Measurements from ENCODE around the gene MTIF2.
"Not testable (repeated sequence)": the region's sequence is repeated elsewhere in the genome, so short reads cannot be mapped to it uniquely, and the experiment has no call there.

Gene MTIF2

DNA sequence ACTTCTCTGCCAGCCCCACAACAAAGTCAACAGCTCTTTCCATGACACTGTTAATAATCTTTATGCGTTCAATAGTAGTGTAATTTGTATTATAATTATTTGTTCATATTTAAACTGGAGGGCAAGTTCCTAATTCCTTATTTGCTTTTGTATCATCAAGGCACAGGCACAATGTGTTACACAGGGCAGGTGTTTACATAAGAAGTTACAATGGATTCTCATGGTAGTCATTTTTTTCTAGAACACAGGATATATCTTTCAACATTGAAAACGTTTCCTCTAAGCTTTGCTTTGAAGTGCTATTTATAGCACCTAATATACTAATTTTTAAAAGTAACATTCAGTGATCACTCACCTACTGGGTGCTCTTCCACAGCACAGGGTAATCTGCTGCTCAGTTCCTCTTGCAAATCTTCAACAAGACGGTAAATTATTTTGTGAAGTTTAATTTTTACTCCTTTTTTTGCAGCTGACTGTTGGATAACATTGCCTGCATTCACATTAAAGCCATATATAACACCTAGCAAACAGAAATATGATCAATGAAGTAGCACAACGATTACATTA lies 29.3 kb downstream of the MTIF2 start:
- no peak for DNase-seq

DNA sequence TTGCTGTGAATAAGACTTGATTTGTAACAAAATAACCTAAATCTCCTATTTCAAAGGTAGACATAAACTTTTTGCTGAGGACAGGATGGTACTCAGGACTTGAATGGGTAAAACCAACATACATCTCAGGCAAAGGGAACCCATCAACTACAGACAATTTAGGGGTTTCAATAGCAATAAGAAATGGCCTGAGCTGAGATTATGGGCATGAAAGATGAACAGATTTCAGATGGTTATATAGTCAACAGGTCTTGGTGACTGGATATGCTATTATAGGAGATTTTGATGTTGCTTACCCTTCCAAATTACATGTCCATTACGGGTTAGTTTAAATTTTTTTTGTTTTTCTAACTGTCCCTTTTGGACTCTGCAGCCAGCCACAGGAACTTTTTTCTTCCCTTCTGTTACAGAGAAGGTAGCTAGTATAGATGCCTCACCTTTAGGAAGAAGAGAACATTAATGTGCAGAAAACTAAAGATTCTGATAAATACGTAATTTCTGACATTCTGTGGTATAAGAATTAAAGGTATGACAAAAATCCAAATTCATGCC lies 32.0 kb downstream of the MTIF2 start:
- no peak for DNase-seq

DNA sequence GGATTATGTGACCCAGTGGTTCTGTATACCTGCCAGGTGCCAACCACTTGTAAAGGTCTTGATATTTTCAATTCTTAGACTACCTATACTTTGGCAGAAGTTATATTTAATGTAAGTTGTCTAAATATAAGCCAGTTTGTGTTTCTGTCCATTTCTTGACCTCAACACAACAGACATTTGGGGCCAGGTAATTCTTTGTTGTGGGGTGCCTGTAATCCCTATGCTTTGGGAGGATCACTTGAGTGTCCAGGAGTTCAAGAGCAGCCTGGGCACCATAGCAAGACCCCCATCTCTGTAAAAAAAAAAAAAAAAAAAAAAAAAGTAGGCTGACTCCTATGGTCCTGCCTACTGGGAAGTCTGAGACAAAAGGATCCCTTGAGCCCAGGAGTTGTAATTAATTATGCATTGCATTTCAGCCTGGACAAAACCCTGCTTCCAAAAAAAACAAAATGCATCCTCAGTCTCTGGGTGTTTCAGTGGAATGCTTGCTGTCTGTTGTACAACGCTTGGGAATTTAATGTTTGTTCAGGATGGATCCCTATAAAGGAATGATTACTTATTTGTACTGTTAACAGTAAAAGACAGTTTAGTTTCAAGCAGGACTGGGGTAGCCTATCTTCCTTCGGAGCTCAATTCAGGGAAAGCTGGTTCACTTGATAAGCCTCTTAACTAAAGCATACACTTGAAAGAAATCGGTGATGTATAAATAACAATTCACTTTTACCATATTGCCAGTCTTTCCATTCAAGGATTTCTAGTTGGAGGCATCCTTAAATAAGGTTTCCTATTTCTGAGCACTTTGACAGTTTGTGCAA lies 33.1 kb downstream of the MTIF2 start:
- DNase-seq = no peak

DNA sequence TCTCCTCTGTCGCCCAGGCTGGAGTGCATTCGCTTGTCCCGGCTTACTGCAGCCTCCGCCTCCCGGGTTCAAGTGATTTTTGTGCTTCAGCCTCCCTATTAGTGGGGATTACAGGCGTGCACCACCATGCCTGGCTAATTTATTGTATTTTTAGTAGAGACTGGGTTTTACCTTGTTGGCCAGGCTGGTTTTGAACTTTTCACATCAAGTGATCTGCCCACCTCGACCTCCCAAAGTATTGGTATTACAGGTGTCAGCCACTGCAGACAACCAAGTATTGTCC lies 35.4 kb downstream of the MTIF2 start:
- no peak for DNase-seq

DNA sequence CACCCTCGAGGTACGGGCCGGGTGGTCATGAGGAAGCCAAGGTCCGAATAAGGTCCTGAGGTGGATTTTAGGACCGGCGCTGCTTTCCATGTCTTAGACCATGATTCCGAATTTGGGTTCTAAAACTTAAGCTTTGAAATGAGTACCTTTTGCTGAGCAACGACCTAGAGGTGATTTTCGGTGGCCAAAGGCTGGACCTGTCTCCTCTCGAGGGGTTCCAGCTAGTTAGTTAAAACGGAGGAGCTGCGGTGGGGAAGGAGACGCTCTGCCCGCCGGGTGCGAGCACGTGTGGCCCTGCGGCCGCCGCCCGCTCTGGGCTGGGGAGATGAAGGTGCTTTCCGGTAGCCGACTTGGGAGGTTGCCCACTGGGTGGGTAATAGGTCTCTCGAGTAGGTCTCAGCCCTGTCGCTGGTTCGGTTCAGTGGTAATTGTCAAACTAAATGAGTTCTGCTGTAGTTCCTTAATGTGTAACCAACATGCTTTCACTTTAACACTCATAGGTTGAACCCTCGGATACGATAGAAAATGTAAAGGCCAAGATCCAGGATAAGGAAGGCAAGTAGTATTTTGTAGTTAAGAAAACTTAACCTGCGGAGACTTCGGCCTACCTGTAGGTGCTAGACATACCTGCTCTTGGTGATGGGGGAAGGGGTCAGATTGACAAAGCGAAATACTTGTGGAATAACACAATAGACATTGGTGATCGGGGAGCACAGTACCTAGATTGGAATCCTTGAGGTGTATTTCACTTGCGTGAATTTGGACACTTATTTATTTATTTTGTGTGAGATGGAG lies 36.0 kb downstream of the MTIF2 start:
- peak; percentile 44 for DNase-seq

DNA sequence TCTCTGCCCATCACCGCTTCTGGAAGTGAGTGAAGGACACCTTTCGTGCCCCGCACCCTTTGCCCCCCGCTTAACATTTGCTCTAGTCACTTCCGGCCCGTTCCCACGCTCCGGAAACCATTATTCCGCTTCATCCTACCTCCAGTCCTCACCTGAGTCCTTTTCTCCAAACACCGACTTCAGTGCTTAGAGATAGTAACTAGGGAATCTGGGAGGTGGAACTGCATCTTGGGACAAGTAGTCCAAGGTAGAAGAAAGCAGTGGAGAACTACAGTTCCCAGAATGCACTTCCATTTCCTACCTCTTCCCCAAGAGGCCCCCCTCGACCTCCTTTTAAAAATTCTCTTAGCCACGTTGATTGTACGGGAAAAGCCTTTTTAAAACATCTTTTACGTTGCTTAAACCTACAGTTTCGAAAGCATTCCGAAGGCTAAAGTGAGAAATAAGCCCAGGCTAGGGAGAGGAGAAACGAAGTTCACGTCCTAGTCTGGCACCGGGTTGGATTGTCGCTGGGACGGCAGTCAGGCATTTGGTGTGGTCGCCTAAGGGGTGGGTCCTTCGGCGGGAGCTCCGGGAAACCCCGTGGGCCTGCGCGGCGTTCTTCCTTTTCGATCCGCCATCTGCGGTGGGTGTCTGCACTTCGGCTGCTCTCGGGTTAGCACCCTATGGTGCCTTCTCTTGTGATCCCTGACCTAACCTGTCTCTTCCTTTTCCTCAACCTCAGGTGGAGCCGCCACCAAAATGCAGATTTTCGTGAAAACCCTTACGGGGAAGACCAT lies 36.8 kb downstream of the MTIF2 start, which contains the start of the genes CLHC1 and RPS27A:
CLHC1 (minus strand) TSS at position 210 of the 779 bp plus-strand sequence. CDS start 9,882 bp downstream, outside the sequence.
RPS27A (plus strand) TSS at position 605 of the 779 bp plus-strand sequence; CDS start at position 742, 137 bp downstream.
- peak; percentile 94 for DNase-seq

DNA sequence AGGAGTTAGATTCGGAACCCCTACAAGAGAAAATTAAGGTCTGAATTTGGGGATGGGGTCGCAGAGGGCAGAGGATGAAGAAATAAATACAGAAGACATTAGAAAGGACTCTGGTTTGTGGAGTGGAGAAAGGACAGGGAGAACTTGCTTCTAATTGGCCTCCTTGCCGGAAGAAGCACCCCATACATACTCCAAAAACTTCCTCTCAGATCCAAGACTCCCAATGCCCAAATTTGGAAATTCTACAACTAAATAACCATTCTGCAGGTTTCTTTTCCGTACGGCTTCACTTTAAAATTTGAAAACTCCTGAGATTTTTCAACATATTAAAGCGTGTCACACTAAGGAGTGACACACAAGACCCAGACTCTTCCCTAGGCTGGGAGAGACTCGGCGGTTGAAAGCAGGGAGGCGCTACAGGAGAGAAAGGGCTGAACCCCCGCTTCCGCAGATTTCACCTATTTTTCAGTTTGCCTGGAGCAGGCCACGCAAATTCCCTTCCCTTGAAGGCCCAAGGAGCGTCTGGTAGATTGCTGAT lies 37.4 kb downstream of the MTIF2 start:
- DNase-seq = no peak

DNA sequence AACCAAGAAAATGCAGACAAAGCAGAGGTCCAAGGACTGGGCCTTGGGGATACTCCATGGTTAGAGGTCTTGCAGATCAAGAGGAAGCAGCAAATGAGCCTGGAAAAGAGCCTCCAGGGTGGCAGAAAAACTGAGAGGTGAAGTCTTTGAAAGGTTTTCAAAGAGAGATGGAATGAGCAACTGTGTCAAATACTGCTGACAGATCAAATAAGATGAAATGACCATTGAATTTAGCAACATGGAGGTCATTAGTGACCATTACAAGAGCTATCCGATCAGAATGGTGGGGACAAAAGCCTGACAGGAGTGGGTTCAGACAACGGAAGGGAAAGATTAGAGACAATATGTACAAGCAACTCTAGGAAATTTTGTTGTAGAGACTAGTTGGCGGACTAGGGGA lies 38.5 kb downstream of the MTIF2 start:
- no peak for DNase-seq

DNA sequence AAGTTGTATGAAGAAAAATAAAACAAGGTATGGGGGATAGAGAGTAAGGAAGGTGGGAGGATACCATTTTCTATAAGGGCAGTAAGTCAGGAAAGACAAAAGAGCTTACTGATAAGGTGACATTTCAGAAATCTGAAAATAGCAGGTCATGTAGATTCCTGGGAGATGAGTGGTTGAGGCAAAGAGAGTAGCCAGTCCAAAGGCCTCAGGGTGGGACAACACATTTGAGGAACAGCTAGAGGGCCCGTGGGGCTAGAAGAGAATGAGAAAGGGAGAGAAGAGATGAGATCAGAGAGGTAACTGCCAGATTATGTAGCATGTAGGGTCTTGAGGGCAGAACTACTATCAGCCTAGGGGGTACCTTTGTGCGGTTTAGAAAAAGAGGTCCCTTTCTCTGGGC lies 39.8 kb downstream of the MTIF2 start:
- no peak for DNase-seq

DNA sequence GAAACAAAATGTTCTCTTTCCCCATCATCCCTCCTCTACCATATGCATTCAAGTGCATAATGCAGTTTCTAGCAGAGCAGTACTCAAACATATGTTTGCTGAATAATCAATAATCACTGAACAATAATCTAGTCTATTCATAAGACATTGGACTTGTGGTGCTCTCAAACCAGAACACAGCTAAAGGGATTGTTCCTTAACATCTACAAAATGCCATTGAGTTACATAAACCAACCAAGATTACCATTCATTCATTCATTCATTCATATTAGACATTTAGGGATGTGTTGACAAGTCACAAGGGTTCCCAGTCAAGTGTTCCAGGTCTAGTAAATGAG lies 40.8 kb downstream of the MTIF2 start:
- no peak for DNase-seq

DNA sequence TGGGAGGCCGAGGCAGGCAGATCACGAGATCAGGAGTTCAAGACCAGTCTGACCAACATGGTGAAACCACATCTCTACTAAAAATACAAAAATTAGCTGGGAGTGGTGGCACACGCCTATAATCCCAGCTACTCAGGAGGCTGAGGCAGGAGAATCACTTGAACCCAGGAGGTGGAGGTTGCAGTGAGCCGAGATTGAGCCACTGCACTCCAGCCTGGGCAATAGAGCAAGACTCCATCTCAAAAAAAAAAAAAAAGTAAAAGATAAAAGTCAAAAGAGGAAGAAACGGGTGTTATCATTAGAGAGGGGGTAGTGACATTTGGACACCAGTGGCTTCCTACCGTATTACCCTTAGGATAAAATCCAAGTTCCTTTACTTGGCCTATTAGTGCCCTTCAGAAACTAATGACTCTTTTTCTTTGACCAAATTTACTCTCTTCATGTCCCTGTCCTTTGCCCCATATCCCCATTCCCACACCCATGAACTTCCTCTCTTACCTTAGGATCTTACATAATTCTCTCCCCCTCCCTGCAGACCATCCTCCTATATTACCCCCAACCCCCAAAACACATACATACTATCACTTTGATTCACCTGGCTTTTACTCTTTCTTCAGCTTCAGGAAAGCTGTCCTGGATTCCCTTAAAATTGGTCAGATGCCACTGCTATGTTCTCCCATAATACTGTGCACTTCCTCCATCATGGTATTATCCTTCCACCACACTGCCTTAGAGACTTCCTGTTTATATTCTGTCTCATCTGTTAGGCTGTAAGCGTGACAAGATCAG lies 41.4 kb downstream of the MTIF2 start:
- DNase-seq = not testable (repeated sequence)

DNA sequence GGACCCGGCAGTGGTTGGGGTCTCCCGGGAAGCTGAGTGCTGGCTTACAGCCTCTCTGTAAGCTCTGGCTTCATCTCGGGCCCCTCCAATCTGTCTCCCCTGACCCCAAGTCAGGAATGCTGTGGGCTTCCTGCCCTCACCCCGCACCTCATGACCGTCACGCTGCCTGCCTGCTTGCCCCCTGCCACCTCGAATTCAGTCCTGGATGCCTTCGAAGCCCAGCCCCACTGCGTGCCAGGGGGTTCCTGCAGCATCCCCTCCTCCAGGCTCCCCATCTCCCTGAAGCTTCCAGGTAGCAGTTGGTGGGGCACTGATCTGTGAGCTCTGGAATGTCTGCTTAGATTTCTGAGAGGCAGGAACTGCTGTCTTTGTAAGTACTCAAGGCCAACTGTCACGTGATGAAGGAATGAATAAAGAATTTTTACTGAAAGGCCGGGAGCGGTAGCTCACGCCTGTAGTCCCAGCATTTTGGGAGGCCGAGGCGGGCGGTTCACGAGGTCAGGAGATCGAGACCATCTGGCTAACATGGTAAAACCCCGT lies 43.5 kb downstream of the MTIF2 start:
- no peak for DNase-seq

DNA sequence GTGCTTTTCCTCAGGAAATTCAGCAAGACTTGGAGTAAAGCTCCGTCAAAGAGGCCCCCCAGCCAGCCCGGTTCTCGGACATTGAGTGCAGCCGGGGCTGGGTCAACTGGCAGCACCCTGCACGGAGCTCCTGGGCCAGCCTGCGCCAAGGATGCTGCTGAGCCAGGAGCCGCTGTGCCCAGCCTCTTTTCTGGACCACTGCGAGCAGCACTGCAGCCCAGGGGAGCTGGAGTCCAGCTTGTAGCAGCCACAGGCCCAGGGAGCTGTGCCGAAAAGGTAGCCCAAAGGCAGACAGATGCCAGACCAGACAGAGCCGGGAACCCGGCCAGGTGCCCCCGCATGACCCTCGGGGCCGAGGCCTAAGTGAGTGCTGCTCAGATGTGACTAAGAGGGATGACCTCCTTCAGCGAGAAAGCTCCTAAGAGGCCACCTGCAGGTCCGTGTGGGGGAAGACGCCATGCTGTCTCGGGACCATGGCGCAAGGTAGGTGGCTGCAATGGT lies 44.2 kb downstream of the MTIF2 start:
- DNase-seq = no peak

DNA sequence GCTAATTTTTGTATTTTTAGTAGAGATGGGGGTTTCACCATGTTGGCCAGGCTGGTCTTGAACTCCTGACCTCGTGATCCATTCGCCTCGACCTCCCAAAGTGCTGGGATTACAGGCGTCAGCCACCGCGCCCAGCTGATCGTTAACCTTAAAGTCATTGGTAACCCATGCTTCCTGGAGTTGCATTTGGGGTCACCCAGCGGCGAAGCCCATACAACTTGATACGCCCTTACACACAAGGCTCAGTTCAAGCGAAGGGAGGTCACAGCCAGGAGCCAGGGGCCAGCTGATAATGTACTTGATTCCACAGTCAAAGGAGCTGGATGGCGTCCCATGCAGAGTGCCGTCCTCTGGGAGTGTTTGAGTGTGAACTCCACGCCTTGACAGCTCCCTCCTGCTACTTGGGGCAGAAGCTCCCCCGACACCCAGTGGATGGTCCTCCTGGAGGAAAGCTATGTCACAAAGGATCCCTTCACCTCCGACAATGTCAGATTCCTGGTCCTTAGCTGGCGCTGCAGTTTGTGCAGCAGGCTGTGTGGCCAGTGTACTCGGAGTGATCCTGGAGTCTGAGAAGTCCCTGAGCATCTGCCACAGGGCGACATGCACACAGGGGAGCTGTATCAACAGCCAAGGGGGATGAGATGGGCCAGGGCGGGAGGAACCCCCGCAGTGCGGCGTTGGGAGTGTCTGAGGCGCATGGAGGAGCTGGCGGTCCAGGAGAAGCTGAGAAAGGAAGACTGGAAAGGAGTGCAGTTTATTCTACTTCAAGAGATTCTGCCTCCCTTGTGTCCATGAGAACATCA lies 44.9 kb downstream of the MTIF2 start:
- no peak for DNase-seq

DNA sequence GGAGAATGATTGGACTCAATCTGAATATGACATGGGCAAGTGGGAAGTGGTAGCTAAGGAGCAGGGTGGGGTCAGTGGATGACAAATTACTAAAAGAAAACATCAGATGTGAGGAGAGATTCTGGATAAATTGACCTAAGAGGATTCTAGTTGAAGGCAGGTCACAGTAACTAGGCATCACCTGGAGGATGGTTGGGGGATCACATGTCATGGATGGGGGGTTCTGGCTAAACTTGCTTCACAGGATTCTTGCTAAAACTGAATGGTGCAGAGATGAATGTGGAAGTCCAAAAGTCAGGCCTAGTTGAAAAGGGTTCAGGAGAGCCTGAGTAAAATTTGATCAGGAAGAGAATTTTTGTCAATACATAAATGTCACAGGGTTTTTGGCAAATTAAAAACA lies 55.2 kb downstream of the MTIF2 start:
- DNase-seq = no peak

DNA sequence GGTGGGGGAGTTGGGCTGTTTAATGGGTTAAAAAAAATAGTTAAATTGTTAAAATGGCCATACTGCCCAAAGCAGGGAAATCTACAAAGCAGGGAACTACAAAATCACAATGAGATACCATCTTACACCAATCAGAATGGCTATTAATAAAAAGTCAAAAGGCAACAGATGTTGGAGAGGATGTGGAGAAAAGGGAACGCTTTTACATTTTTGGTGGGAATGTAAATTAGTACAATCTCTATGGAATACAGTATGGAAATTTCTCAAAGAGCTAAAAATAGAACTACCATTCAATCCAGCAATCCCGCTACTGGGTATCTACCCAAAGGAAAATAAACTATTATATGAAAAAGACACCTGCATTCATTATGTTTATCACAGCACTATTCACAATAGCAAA lies 64.1 kb downstream of the MTIF2 start:
- DNase-seq = no peak

DNA sequence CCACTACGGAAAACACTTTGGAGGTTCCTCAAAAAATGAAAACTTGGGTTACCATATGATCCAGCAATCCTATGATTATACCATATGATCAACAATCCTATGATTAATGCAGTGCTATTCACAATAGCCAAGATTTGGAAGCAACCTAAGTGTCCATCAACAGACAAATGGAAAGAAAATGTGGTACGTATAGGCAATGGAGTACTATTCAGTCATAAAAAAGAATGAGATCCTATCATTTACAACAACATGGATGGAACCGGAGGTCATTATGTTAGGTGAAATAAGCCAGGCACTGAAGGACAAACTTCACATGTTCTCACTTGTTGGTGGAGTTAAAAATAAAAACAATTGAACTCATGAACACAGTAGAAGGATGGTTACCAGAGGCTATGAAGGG lies 64.5 kb downstream of the MTIF2 start:
- no peak for DNase-seq

DNA sequence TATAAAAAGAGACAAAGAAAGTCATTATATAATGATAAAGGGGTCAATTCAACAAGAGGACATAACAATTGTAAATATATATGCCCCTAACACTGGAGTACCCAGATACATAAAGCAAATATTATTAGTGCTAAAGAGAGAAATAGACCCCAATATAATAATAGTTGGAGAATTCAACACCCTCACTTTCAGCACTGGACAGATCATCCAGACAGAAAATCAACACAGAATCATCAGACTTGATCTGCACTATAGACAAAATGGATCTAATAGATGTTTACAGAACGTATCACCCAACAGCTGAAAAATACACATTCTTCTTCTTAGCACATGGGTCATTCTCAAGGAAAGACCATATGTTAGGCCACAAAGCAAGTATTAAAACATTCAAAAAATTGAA lies 68.6 kb downstream of the MTIF2 start:
- no peak for DNase-seq

DNA sequence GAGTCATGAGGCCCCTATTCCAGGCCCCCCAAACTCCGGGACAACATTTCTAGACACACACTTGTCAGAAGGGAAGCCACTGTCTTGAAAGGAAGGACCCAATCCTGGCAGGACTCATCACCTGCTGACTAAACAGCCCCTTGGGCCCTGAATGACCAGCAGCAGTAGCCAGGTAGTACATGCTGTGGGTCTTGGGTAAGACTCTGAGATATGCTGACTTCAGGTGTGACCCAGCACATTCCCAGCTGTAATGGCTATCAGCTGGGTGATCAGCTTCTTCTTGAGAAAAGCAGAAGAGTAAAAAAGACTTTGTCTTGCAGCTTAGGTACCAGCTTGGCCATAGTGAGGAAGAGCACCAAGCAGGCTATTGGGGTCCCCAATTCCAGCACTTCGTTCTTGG lies 72.5 kb downstream of the MTIF2 start:
- no peak for DNase-seq

DNA sequence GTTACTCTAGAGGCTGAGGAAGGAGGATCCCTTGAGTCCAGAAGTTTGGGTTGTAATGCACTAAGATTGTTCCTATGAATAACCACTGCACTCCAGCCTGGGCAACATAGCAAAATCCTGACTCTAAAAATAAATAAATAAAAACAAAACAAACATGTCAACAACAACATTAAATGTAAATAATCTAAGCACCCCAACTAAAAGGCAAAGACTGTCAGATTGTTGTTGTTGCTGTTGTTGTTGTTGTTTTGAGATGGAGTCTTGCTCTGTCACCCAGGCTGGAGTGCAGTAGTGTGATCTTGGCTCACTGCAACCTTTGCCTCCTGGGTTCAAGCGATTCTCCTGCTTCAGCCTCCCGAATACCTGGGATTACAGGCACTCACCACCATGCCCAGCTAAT lies 77.1 kb downstream of the MTIF2 start:
- DNase-seq = not testable (repeated sequence)

All from activated CD4-positive, alpha-beta T cell treated with anti-CD3 and anti-CD28 coated beads, Interleukin-2, Interleukin-6, amounts not matched to agents 100 ng/mL and 50 ng/mL, durations not matched to agents 16 hours and 8 hours (primary cell).